GM12878 (cell line): ENCODE data around the gene TDRD5. TPM values are rescaled to one million over a fixed set of nuclear protein-coding genes. Genes with fewer than 3 reads are reported as not detected.

Experiments
- ATAC-seq: fragments of 200-7000 bp; cut with Tn5 transposase; 3 replicates; pipeline ENCODE4 v1.9.1; 2020; ENCODE audit warnings: mild to moderate bottlenecking, moderate library complexity
- BruUV-seq: library from RNA; stranded (reverse); fragments of 400-500 nt; replicated peaks from 2 replicates; lab custom pipeline; 2021; lab: Mats Ljungman, UMichigan
- CTCF ChIA-PET: fragments of 300-600 bp; sonication (Branson Sonifier 250); formaldehyde crosslinking; extraction: SDS; loops from one replicate; lab custom pipeline; 2021; ENCODE audit warnings: inconsistent platforms; lab: Yijun Ruan, JAX
- POLR2A ChIA-PET: fragments of 350-600 bp; formaldehyde crosslinking; extraction: SDS; loops from one replicate; lab custom pipeline; 2021; ENCODE audit warnings: inconsistent platforms; lab: Charles Lee
- RAD21 ChIA-PET: fragments of 300-600 bp; sonication (Branson Sonifier 250); formaldehyde crosslinking; loops from one replicate; lab custom pipeline; 2023; ENCODE audit warnings: antibody characterized with exemption; ENCODE audit not compliant: unreplicated experiment; lab: Charles Lee
- SMC1A ChIA-PET: fragments of 300-600 bp; sonication (Branson Sonifier 250); formaldehyde crosslinking; loops from one replicate; lab custom pipeline; 2023; ENCODE audit not compliant: unreplicated experiment, uncharacterized antibody; lab: Charles Lee
- DNase-seq: peaks from one replicate; pipeline ENCODE4 v3.0.0-alpha.2; 2011; ENCODE audit warnings: low read depth, low spot score
- FAIRE-seq: peaks from 3 replicates; lab custom pipeline; 2011; peaks lifted over from hg19 to GRCh38; lab: Jason Lieb, UNC
- H2AFZ ChIP-seq: 2 replicates; pipeline ENCODE4 v1.6.0; 2011; ENCODE audit warnings: low read depth, low read length, control low read depth; ENCODE audit not compliant: control insufficient read depth
- H3K27ac ChIP-seq: 2 replicates; pipeline ENCODE4 v1.5.1; 2011; ENCODE audit warnings: control low read depth; ENCODE audit not compliant: control insufficient read depth, insufficient read depth
- H3K27me3 ChIP-seq, 2 experiments: replicated peaks in 1 of 2; 2 replicates each; pipeline versions ENCODE4 v1.6.0 to v1.6.1; 2011; ENCODE audit warnings: low read length in 1 of 2; ENCODE audit not compliant: control insufficient read depth in 2 of 2, insufficient read depth in 2 of 2
- H3K36me3 ChIP-seq, 2 experiments: 2 replicates each; pipeline ENCODE4 v1.5.1; 2011; ENCODE audit warnings: low read length in 1 of 2; ENCODE audit not compliant: control insufficient read depth in 2 of 2, insufficient read depth in 2 of 2
- H3K4me1 ChIP-seq: 2 replicates; pipeline ENCODE4 v1.6.1; 2011; ENCODE audit warnings: mild to moderate bottlenecking, low read length, moderate library complexity, mixed read lengths; ENCODE audit not compliant: control insufficient read depth, insufficient read depth
- H3K4me2 ChIP-seq: 2 replicates; pipeline ENCODE4 v1.6.0; 2011; ENCODE audit warnings: control low read depth; ENCODE audit not compliant: control insufficient read depth, insufficient read depth
- H3K4me3 ChIP-seq: fragments of 200-600 bp; sonication (generic); 2 replicates; pipeline ENCODE4 v1.5.1; 2016
- H3K79me2 ChIP-seq: 2 replicates; pipeline ENCODE4 v1.6.0; 2011; ENCODE audit warnings: low read length; ENCODE audit not compliant: control insufficient read depth, insufficient read depth
- H3K9ac ChIP-seq: 2 replicates; pipeline ENCODE4 v1.8.0; 2011; ENCODE audit warnings: low read length, control low read depth, mixed read lengths; ENCODE audit not compliant: control insufficient read depth, insufficient read depth
- H3K9me3 ChIP-seq: replicated peaks from 3 replicates; pipeline ENCODE4 v1.5.1; 2011; ENCODE audit warnings: mild to moderate bottlenecking, low read length; ENCODE audit not compliant: control insufficient read depth, insufficient read depth
- H4K20me1 ChIP-seq: 2 replicates; pipeline ENCODE4 v1.6.0; 2011; ENCODE audit not compliant: control insufficient read depth, insufficient read depth
- CBFB ChIP-seq: IDR thresholded peaks from 2 replicates; pipeline ENCODE4 v1.6.1; 2016; ENCODE audit warnings: antibody characterized with exemption, low read depth
- CEBPZ ChIP-seq: fragments of 150-350 bp; IDR thresholded peaks from 2 replicates; pipeline ENCODE4 v1.6.1; 2016; ENCODE audit warnings: low read depth, low read length
- CHD4 ChIP-seq: fragments of 200-600 bp; sonication (generic); IDR thresholded peaks from 2 replicates; pipeline ENCODE4 v1.6.1; 2016; ENCODE audit warnings: mild to moderate bottlenecking
- CTCF ChIP-seq, 3 experiments: IDR thresholded peaks in 2 of 3; conservative IDR thresholded peaks in 1 of 3; 2 replicates each; pipeline ENCODE4 v1.5.1; 2011; ENCODE audit warnings: low read depth in 3 of 3, low read length in 3 of 3, mild to moderate bottlenecking in 3 of 3, control low read depth in 2 of 3, moderate library complexity in 2 of 3, inconsistent platforms in 1 of 3, mixed read lengths in 1 of 3; ENCODE audit not compliant: control insufficient read depth in 2 of 3, insufficient read depth in 1 of 3; ENCODE audit errors: extremely low read depth in 1 of 3
- EP300 ChIP-seq, 2 experiments: fragments of 150-350 bp in 1 of 2; IDR thresholded peaks; 2 replicates each; pipeline ENCODE4 v1.6.1; 2011 to 2012; ENCODE audit warnings: low read depth in 2 of 2, low read length in 2 of 2, borderline replicate concordance in 1 of 2, improper control_type of control experiment in 1 of 2, inconsistent platforms in 1 of 2; ENCODE audit not compliant: control insufficient read depth in 1 of 2
- KLF5 ChIP-seq: fragments of 450-650 bp; IDR thresholded peaks from 2 replicates; pipeline ENCODE4 v1.6.1; 2014; ENCODE audit warnings: mild to moderate bottlenecking; ENCODE audit not compliant: partially characterized antibody
- MTA3 ChIP-seq: IDR thresholded peaks from 2 replicates; pipeline ENCODE4 v1.6.1; 2012; ENCODE audit warnings: low read length, inconsistent platforms, borderline replicate concordance
- POLR2AphosphoS5 ChIP-seq: IDR thresholded peaks from 2 replicates; pipeline ENCODE4 v1.6.1; 2011; ENCODE audit warnings: mild to moderate bottlenecking, low read length, inconsistent platforms
- SMAD1 ChIP-seq: fragments of 450-650 bp; IDR thresholded peaks from 2 replicates; pipeline ENCODE4 v1.6.1; 2018; ENCODE audit warnings: mild to moderate bottlenecking, low read depth; ENCODE audit not compliant: partially characterized antibody
- SUPT20H ChIP-seq: IDR thresholded peaks from 2 replicates; pipeline ENCODE4 v1.6.1; 2011; ENCODE audit warnings: low read depth, mild to moderate bottlenecking, low read length, moderate library complexity, borderline replicate concordance; ENCODE audit not compliant: control insufficient read depth
- TCF12 ChIP-seq: IDR thresholded peaks from 2 replicates; pipeline ENCODE4 v1.6.1; 2011; ENCODE audit warnings: low read depth, mild to moderate bottlenecking, low read length
- YY1 ChIP-seq: IDR thresholded peaks from 2 replicates; pipeline ENCODE4 v1.6.1; 2011; ENCODE audit warnings: low read depth, mild to moderate bottlenecking, low read length
- ZNF687 ChIP-seq: fragments of 450-650 bp; IDR thresholded peaks from 2 replicates; pipeline ENCODE4 v1.6.1; 2017; ENCODE audit warnings: mild to moderate bottlenecking, moderate library complexity
- WGBS: methylation state at CpG from one replicate; pipeline ENCODE4 v1.1.6; 2016; ENCODE audit warnings: low lambda C conversion rate; ENCODE audit not compliant: insufficient replicate concordance, insufficient coverage; ENCODE audit errors: missing lambda C conversion rate; 5-methylcytosine and 5-hydroxymethylcytosine counted together
- in situ Hi-C: fragments of 300-500 bp; cut with MboI; formaldehyde crosslinking; loops from 9 replicates; pipeline ENCODE4 v1.14.3; 2018; ENCODE audit warnings: mixed read lengths
- intact Hi-C: fragments of 100-400 bp; cut with micrococcal nuclease; formaldehyde crosslinking; loops from one replicate; pipeline ENCODE4 v1.14.2; 2022; ENCODE audit not compliant: unreplicated experiment
- polyA plus RNA-seq, 11 experiments: library from polyadenylated mRNA; depleted of rRNA in 4 of 11; unstranded in 6 of 11; stranded (reverse) in 5 of 11; fragments of >200 nt; fragmentation: Nextera tagmentation in 4 of 11; fragmentation: Illumina TruSeq in 1 of 11; extraction: Ambion mirVana in 4 of 11; extraction: Trizol in 1 of 11; gene quantifications; 1 replicate in 1 of 11; 2 replicates in 10 of 11; pipeline versions ENCODE4 v1.2.1 to v1.2.3, GENCODE V29; 2011 to 2016; ENCODE audit warnings: inconsistent platforms in 2 of 11, missing spikeins in 2 of 11, low read depth in 1 of 11
- total RNA-seq, 4 experiments: library from RNA; depleted of rRNA in 3 of 4; stranded (reverse); fragments of >200 nt in 3 of 4; fragmentation: Illumina TruSeq in 1 of 4; extraction: Trizol in 1 of 4; gene quantifications; 2 replicates each; pipeline versions ENCODE4 v1.2.1 to v1.2.3, GENCODE V29; 2013 to 2021

The TDRD5 gene
- total and polyA plus RNA-seq, 10 of the 15 experiments (the other 5 are each of a cell fraction or from before 2014, with no cell fraction given) = 0.01 TPM; not detected in 9

- no peak overlapping the region for H3K4me3 ChIP-seq
- H3K27ac ChIP-seq = no peak overlapping the region
- no peaks in the 10 kb centered on the region; a peak in 1 of 4 replicates for H3K27me3 ChIP-seq
- SMC1A ChIA-PET = interaction anchor here (4.2 kb wide), 1 partner anchor 80 kb away, joined by 23 read pairs; no protein-coding TSS in a partner anchor
- no peak overlapping the region for H2AFZ ChIP-seq
- no TSS peak for BruUV-seq
- POLR2A ChIA-PET = no interaction called here
- no peaks in the 10 kb centered on the region for H3K36me3 ChIP-seq
- CTCF ChIA-PET = interaction anchor here (1.8 to 6.0 kb wide), 5 partner anchors 8 to 85 kb away, joined by 5 to 30 read pairs (median 10); no protein-coding TSS in a partner anchor
- H4K20me1 ChIP-seq = no peaks in the 10 kb centered on the region
- WGBS = 38% methylated on average over 4 of the region's 4 CpGs
- FAIRE-seq (no peak), ATAC-seq (no peak), DNase-seq (no peak)
- H3K4me2 ChIP-seq = no peak overlapping the region
- RAD21 ChIA-PET = interaction anchor here (1.6 to 2.2 kb wide), 2 partner anchors 20 to 80 kb away, joined by 5 read pairs; no protein-coding TSS in a partner anchor
- no peaks in the 10 kb centered on the region for H3K4me1 ChIP-seq
- in situ Hi-C loops = no loop called here
- H3K9ac ChIP-seq = no peak overlapping the region
- no peaks in the 10 kb centered on the region for H3K9me3 ChIP-seq
- no peaks in the 10 kb centered on the region for H3K79me2 ChIP-seq
- intact Hi-C loops = no loop called here
- no peak for TF ChIP-seq MTA3
- no peak for TF ChIP-seq CBFB
- TF ChIP-seq CEBPZ = no peak
- TF ChIP-seq KLF5 = no peak
- TF ChIP-seq YY1 = no peak
- no peak for TF ChIP-seq ZNF687
- no peak for TF ChIP-seq CTCF (IDR thresholded peaks at IDR 0.05 in 2 of 3, conservative IDR thresholded peaks at IDR 0.05 in 1 of 3; ENCODE audit: control insufficient read depth in 2 of 3, extremely low read depth in 1 of 3, insufficient read depth in 1 of 3, low read depth in 3 of 3, low read length in 3 of 3)
- TF ChIP-seq SMAD1 = no peak
- no peak for TF ChIP-seq POLR2AphosphoS5
- TF ChIP-seq SUPT20H = no peak
- TF ChIP-seq TCF12 = no peak
- TF ChIP-seq CHD4 = no peak
- TF ChIP-seq EP300 (IDR thresholded peaks at IDR 0.05; ENCODE audit: borderline replicate concordance in 1 of 2, control insufficient read depth in 1 of 2, low read depth in 2 of 2, low read length in 2 of 2) = no peak
These were observed 138.2 kb downstream of the TDRD5 start for GRCh38 chr1:179729881-179730280.
